Spleen (tissue), 11 donors: ENCODE data around the gene FAF1. TPM values are rescaled to one million over a fixed set of nuclear protein-coding genes. Genes with fewer than 3 reads are reported as not detected.

Experiments used
- DNase-seq: peaks from one replicate; pipeline ENCODE4 v3.0.0-alpha.2; 2020
- H3K27ac ChIP-seq, 8 donors: fragments of 200-600 bp; sonication (generic) in 7 of 8; 1 replicate in 4 of 8; 2 replicates in 4 of 8; pipeline versions ENCODE4 v1.5.0 to v1.8.0; 2016 to 2021; ENCODE audit warnings: inconsistent platforms in 4 of 8, mild to moderate bottlenecking in 4 of 8, moderate library complexity in 1 of 8
- H3K27me3 ChIP-seq, 7 donors: fragments of 200-600 bp; sonication (generic) in 6 of 7; replicated peaks in 1 of 7; 1 replicate in 4 of 7; 2 replicates in 3 of 7; pipeline versions ENCODE4 v1.5.0 to v1.8.0; 2016 to 2021; ENCODE audit warnings: inconsistent platforms in 3 of 7, mild to moderate bottlenecking in 1 of 7
- H3K36me3 ChIP-seq, 6 donors: fragments of 200-600 bp; sonication (generic) in 5 of 6; 1 replicate in 4 of 6; 2 replicates in 2 of 6; pipeline versions ENCODE4 v1.5.0 to v1.8.0; 2016 to 2021; ENCODE audit warnings: inconsistent platforms in 2 of 6
- H3K4me1 ChIP-seq, 6 donors: fragments of 200-600 bp; sonication (generic) in 5 of 6; 1 replicate in 3 of 6; 2 replicates in 3 of 6; pipeline versions ENCODE4 v1.5.0 to v1.8.0; 2016 to 2021; ENCODE audit warnings: inconsistent platforms in 3 of 6
- H3K4me3 ChIP-seq, 8 donors: fragments of 200-600 bp; sonication (generic) in 7 of 8; 1 replicate in 4 of 8; 2 replicates in 4 of 8; pipeline versions ENCODE4 v1.5.0 to v1.8.0; 2016 to 2021; ENCODE audit warnings: inconsistent platforms in 4 of 8, mild to moderate bottlenecking in 4 of 8, moderate library complexity in 2 of 8
- H3K9me3 ChIP-seq, 8 donors: fragments of 200-600 bp; sonication (generic) in 7 of 8; 1 replicate in 4 of 8; 2 replicates in 4 of 8; pipeline versions ENCODE4 v1.5.0 to v1.8.0; 2016 to 2021; ENCODE audit warnings: inconsistent platforms in 4 of 8
- POLR2A ChIP-seq, 3 donors: fragments of 450-650 bp; IDR thresholded peaks; one replicate each; pipeline ENCODE4 v1.5.1; 2017; ENCODE audit warnings: antibody characterized with exemption in 3 of 3, mild to moderate bottlenecking in 1 of 3
- POLR2AphosphoS5 ChIP-seq, 3 donors: sonication (generic); formaldehyde crosslinking; IDR thresholded peaks; one replicate each; pipeline ENCODE4 v1.5.1; 2017; ENCODE audit warnings: antibody characterized with exemption in 3 of 3
- WGBS, 5 donors: extraction: QIAGEN DNeasy Blood & Tissue Kit in 3 of 5; methylation state at CpG; one replicate each; pipeline versions ENCODE4 v1.1.5 to v1.1.7; 2013 to 2018; 5-methylcytosine and 5-hydroxymethylcytosine counted together
- intact Hi-C: fragments of 100-400 bp; cut with DNase I; formaldehyde crosslinking; loops from one replicate; pipeline ENCODE4 v1.15.0; 2023; ENCODE audit warnings: low total_unique reads
- polyA plus RNA-seq, 3 donors: library from polyadenylated mRNA; stranded (reverse); fragments of 200-250 nt; gene quantifications; one replicate each; pipeline ENCODE4 v1.2.1, GENCODE V29; 2013
- total RNA-seq, 7 donors: library from RNA; depleted of rRNA in 3 of 7; stranded (reverse); fragments of >200 nt in 3 of 7; fragmentation: NEBNext Ultra II Directional in 4 of 7; extraction: Animal tissue kit (Norgen Biotek cat#: 25700) in 4 of 7; gene quantifications; one replicate each; pipeline versions ENCODE4 v1.1.0 to v1.2.1, GENCODE V29; 2016 to 2021
- TF ChIP-seq, protein P1 (sequence below), 11 experiments: fragments of 200-600 bp in 7 of 11; fragments of 450-650 bp in 4 of 11; sonication (generic) in 4 of 11; IDR thresholded peaks in 8 of 11; conservative IDR thresholded peaks in 3 of 11; 1 replicate in 7 of 11; 2 replicates in 4 of 11; pipeline versions ENCODE4 v1.4.0 to v1.8.0; 2016 to 2021; ENCODE audit warnings: antibody characterized with exemption in 11 of 11, inconsistent platforms in 4 of 11, mild to moderate bottlenecking in 1 of 11
- donor health status: healthy with polysubstance abuse.
- donor health status: DM: no; HTN: no; CAD: no; lungs with moderate emphysema.
- donor health status: DM: no; HTN: no; CAD: no.
- donor health status: Bipolar disorder and iron deficiency.
- donor health status: healthy.
- donor health status: DM: no; HTN: no; CAD: no.
- donor health status: DM: yes; HTN: yes; CAD: no.

FAF1 gene
- total and polyA plus RNA-seq, 10 donors: 16.7 to 58.7 (median 40.0) TPM

DNA sequence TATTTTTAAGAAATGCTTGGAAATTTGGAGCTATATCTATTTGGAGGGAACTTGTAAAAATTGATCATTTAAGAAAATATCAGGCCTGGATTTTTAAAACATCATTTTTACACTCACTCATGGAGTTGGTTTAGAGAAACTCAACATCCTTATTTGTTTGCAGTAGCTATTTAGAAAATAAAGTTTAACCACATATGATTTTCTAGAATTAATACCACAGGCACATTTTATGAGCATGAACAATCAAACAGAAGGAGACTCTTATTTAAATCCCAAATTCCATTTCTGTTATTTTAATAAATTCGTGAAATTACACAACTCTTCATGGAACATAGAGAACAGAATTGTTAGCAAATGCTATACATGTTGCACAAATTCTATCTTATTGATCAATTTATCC is 13.2 kb upstream of the FAF1 start:
- no peak for DNase-seq
- 81 to 98% (median 89%) methylated on average over 1 of the region's 1 CpG for WGBS, 5 donors
- Histone ChIP-seq H3K36me3 (peaks cover 0 to 4% (median 0%) of the 10 kb centered on the region in 6 donors), H3K9me3 (no peaks in the 10 kb centered on the region), H3K4me3 (no peak overlapping the region), H3K4me1 (peaks cover 0 to 73% (median 35%) of the 10 kb centered on the region in 6 donors), H3K27me3 (peaks cover 0 to 83% (median 9%) of the 10 kb centered on the region in 7 donors), H3K27ac (peak overlapping the region in 3 of 8 donors; percentile 16 to 96 (median 37))
- TF ChIP-seq, protein P1, sequence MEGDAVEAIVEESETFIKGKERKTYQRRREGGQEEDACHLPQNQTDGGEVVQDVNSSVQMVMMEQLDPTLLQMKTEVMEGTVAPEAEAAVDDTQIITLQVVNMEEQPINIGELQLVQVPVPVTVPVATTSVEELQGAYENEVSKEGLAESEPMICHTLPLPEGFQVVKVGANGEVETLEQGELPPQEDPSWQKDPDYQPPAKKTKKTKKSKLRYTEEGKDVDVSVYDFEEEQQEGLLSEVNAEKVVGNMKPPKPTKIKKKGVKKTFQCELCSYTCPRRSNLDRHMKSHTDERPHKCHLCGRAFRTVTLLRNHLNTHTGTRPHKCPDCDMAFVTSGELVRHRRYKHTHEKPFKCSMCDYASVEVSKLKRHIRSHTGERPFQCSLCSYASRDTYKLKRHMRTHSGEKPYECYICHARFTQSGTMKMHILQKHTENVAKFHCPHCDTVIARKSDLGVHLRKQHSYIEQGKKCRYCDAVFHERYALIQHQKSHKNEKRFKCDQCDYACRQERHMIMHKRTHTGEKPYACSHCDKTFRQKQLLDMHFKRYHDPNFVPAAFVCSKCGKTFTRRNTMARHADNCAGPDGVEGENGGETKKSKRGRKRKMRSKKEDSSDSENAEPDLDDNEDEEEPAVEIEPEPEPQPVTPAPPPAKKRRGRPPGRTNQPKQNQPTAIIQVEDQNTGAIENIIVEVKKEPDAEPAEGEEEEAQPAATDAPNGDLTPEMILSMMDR (IDR thresholded peaks at IDR 0.05 in 8 of 11, conservative IDR thresholded peaks at IDR 0.05 in 3 of 11): no peak
- TF ChIP-seq POLR2AphosphoS5 (IDR thresholded peaks at IDR 0.05) (no peak), POLR2A (IDR thresholded peaks at IDR 0.05) (no peak)
- intact Hi-C loops: no loop called here

DNA sequence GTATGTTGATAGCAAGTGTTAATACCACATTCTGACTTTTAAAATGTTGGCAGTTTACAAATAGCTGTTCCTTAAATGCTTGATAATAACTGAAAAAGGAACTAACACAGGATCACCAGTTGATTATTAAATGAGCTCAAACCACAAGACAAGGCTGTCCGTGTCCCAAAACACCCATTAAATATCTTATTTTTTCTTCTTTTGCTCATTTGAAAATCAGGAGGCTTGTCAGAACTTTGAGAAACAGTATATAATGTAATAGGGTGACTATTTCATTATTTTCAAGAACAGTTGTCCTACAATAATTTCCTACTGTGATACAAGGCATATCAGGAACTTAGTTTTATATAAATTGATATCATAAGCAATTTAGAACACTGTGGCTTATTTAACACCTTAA is 12.7 kb upstream of the FAF1 start:
- no peak for TF ChIP-seq POLR2AphosphoS5 (IDR thresholded peaks at IDR 0.05)
- TF ChIP-seq, protein P1 (IDR thresholded peaks at IDR 0.05 in 8 of 11, conservative IDR thresholded peaks at IDR 0.05 in 3 of 11): no peak
- Histone ChIP-seq H3K27ac (peak overlapping the region in 3 of 8 donors; percentile 7 to 96 (median 28)), H3K36me3 (peaks cover 0 to 4% (median 0%) of the 10 kb centered on the region in 6 donors), H3K4me1 (peaks cover 2 to 73% (median 37%) of the 10 kb centered on the region in 6 donors), H3K4me3 (no peak overlapping the region), H3K9me3 (no peaks in the 10 kb centered on the region), H3K27me3 (peaks cover 0 to 78% (median 9%) of the 10 kb centered on the region in 7 donors)
- DNase-seq: no peak
- WGBS, 5 donors: 20 to 40% (median 29%) methylated on average over 1 of the region's 1 CpG
- intact Hi-C loops: no loop called here

DNA sequence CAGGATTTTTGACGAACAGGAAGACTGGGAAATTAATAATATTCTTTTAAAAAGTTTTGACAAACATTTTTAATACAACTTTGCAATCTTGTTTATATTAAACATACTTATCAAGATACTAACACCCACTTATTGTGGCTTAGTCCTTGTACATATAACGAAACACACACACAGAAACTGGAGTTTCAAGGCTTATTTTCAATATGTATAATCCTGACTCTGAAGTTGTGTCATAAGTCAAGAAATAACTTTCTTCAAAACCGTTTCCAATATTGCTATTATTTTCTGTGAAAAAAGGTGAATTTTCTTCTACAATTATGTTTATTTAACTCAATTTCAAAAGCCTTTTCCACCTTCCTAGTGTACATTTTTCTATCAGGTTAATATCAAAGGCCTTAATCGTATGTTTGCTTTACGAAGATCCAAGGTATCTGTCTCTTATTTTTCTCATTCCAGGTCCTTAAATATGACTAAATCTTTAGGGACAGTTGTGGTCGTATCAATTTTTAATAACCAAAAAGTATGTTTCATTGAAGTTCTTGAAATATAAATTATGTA is 11.8 kb upstream of the FAF1 start:
- no peak for DNase-seq
- Histone ChIP-seq H3K36me3 (peaks cover 0 to 4% (median 0%) of the 10 kb centered on the region in 6 donors), H3K9me3 (no peaks in the 10 kb centered on the region), H3K27me3 (peaks cover 0 to 69% (median 9%) of the 10 kb centered on the region in 7 donors), H3K4me1 (peaks cover 8 to 74% (median 38%) of the 10 kb centered on the region in 6 donors), H3K4me3 (peak overlapping the region in 3 of 8 donors; percentile 79 to 86 (median 82)), H3K27ac (peak overlapping the region in 3 of 8 donors; percentile 96 to 98 (median 97))
- 59 to 76% (median 69%) methylated on average over 6 of the region's 6 CpGs for WGBS, 5 donors
- intact Hi-C loops: no loop called here
- no peak for TF ChIP-seq POLR2AphosphoS5 (IDR thresholded peaks at IDR 0.05)

DNA sequence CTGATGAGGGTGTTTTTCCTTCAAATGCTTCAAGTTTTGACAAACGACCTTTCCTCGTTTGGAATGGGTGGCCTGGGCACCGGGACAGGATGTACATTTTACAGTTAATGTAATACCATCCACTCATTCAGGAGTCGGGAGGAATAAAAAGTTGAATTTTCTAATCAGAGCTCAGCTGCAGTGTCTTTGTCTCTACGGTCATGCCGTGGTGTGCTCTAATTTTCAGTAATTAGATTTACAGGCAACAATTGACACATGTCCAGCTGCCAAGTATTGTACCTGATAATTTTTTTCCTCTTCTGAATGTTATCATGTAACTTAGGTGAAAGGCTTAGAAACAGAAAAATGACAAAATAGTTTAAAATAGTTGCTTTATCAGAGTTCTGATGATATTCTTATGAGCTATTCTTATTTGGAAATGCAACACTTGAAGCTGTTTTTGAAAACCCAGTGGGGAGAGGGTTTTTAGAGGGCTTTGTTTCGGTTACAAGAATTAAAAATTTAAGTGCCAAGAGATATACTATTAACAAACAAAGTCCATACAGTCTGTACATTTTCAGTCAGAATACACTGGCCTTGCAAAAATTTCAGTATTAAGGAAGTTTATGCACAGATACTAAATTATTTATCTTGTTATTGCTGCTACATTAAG is 11.0 kb upstream of the FAF1 start:
- TF ChIP-seq POLR2AphosphoS5 (IDR thresholded peaks at IDR 0.05) (no peak), POLR2A (IDR thresholded peaks at IDR 0.05) (no peak)
- TF ChIP-seq, protein P1 (IDR thresholded peaks at IDR 0.05 in 8 of 11, conservative IDR thresholded peaks at IDR 0.05 in 3 of 11): no peak
- Histone ChIP-seq H3K9me3 (no peaks in the 10 kb centered on the region), H3K27me3 (peaks cover 0 to 61% (median 4%) of the 10 kb centered on the region in 7 donors), H3K4me1 (peaks cover 3 to 69% (median 31%) of the 10 kb centered on the region in 6 donors), H3K4me3 (peak overlapping the region; percentile 56 to 86 (median 80)), H3K27ac (peak overlapping the region; percentile 96 to 98 (median 97)), H3K36me3 (peaks cover 0 to 4% (median 0%) of the 10 kb centered on the region in 6 donors)
- no peak for DNase-seq
- WGBS, 5 donors: 28 to 40% (median 34%) methylated on average over 7 of the region's 7 CpGs
- intact Hi-C loops: no loop called here
